NCI-H2196 (cell line): ENCODE results near the gene FAM20C.
A peak's percentile ranks its signal among the peaks of the same experiment; 100 is the strongest.
"Not testable (repeated sequence)": the region's sequence is repeated elsewhere in the genome, so short reads cannot be mapped to it uniquely, and the experiment has no call there.

Source experiments
- DNase-seq: peaks from one replicate; lab custom pipeline; 2025; ENCODE audit not compliant: unreplicated experiment; lab: John Stamatoyannopoulos, UW

Gene FAM20C

GRCh38 chr7:191105-191980 lies 1.0 kb upstream of the FAM20C start:
- peak; percentile 51 for DNase-seq

GRCh38 chr7:192701-193480 lies 520 bp downstream of the FAM20C start:
- no peak for DNase-seq

GRCh38 chr7:193481-194251 lies 1.3 kb downstream of the FAM20C start:
- DNase-seq: no peak

- DNase-seq: no peak
Observed at GRCh38 chr7:194252-195009, 2.1 kb downstream of the FAM20C start.

DNA sequence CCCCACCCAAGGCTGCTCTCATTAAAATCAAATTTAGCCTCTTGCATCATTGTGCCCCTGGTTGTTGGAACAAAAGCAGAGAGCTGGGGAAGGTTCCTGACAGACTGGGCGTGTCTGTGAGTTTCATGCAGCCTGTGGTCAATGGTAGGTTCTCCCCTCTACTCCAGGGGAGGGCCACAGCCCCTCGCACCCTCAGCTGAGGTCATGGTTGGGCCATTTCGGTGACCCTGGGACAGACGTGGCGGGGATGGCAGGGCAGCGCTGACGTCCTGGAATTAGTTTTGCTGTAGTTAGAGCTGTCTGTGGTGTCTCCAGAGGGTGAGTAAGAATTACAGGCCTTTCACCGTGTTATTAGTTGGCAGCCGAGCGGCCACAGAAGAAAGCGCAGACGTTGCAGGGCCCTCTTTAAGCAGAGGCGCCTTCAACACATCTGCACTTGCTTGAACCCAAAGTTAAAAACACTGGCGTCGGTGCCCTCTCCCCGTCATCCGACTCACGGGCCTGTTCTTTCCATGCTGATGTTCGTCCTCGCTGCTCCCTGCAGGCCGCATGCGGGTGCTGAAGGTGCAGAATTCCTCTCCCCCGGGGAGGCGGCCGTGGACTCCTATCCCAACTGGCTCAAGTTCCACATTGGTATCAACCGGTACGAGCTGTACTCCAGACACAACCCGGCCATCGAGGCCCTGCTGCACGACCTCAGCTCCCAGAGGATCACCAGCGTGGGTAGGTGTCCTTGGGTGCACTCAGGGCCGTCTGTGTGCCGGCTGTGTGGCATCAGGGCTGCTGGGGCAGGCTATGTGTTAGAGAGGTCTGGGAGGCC lies 2.8 kb downstream of the FAM20C start:
- no peak for DNase-seq

- no peak for DNase-seq
Observed at GRCh38 chr7:195830-196128, 3.4 kb downstream of the FAM20C start.

GRCh38 chr7:196283-196682 lies 3.9 kb downstream of the FAM20C start:
- DNase-seq: no peak

GRCh38 chr7:196778-197321 lies 4.5 kb downstream of the FAM20C start:
- DNase-seq: no peak

- DNase-seq: no peak
Observed at GRCh38 chr7:197413-198335, 5.3 kb downstream of the FAM20C start.

DNA sequence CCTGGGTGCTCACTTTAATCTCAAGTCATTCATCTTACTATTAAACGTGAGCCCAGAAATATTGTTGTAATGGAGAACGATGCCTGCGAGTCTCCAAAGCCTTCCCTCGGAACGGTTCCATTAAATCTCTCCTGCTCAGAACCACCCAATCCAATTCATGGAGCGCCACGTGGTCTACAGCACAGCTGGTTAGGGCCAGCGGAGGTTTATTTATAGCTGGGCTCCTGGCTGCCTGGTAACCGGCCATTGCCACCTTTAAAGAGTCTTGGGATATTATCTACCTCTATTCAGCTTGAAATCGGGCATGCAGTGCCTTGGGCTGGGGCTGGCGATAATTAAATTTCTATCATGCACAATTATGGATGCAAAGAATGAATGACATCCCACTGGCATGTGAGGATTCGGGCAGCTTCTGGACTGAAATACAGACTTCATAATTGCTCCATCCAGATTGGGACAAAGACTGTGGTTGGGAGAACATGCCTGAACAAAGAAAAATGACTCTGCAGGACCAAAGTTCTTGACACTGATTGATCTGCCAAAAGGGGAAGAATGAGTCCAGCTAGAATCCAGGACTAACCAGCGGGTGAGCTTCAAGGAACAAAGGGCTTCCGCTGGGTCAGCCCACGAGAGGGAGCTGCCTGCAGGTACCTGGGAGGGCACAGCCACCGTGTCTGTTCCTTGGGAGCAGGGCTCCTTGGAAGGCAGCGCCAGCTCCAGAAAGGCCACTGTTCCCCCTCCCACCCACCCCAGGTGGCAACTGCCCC lies 7.3 kb downstream of the FAM20C start:
- no peak for DNase-seq

DNA sequence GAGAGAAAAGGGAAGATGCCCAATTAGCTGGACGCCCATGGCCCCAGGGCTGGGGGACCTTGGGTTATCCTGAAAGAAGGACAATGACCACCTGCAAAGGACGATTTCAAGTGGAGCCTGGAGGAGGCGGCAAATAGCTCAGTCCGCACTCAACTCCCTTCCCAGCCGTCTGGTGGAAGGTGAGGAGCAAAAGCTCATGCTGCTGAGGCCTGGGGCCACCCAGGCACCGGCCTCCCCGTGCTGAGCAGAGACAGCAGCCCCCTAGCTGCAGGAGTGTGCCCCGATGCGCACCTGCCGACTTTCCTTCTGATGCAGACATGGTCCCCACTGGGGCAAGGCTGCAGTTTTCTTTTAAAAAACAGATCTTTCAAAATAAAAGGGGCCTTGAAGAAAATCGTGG lies 7.9 kb downstream of the FAM20C start:
- DNase-seq: no peak

GRCh38 chr7:200704-201103 lies 8.3 kb downstream of the FAM20C start:
- DNase-seq: no peak

GRCh38 chr7:204326-204725 lies 12.0 kb downstream of the FAM20C start:
- no peak for DNase-seq

DNA sequence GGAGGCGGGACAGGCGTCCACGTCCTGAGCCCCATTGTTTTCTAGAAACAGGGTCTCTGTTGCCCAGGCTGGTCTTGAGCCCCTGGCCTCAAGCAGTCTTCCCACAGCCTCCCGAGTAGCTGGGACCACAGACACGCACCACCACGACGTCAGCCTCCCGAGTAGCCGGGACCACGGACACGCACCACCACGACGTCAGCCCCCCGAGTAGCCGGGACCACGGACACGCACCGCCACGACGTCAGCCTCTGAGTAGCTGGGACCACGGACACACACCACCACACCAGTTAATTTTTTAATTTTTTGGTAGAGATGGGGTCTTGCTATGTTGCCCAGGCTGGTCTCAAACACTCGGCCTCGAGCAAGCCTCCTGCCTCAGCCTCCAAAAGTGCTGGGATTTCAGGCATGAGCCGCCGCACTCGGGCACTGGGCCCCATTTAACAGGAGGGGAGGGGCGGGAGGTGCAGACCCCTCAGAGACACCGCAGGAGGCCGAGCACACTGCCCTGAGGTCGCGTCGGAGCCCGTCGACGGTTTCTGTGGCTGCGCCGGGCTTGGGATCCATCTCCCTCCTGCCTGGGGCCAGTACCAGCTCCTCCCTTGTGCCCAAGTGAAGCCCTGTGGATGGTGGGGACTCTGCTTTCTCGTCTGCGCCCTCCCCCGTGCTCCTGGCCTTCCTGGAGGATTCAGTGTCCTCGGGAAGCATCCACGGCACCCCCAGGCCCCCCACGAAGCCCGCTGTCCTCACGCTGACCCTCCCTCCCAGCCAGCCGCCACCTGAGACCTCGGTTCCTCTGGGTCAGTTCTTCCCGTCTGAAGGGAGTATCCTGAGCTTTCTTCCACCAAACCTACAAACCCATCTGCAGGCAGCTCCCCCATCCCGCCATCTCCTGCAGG lies 13.0 kb downstream of the FAM20C start:
- DNase-seq: no peak

- DNase-seq: not testable (repeated sequence)
Observed at GRCh38 chr7:206351-206750, 14.0 kb downstream of the FAM20C start.

GRCh38 chr7:207418-208129 lies 15.2 kb downstream of the FAM20C start:
- DNase-seq: no peak
